HEK293 (cell line): ENCODE measurements around the gene ATP6V1D.

ENCODE experiments used
- HOXA7 ChIP-seq: sonication (generic); formaldehyde crosslinking; IDR thresholded peaks from 2 replicates; pipeline ENCODE4 v1.8.1; 2022; ENCODE audit warnings: missing genetic modification reagents, borderline replicate concordance
- ZBTB7A ChIP-seq: fragments of 450-650 bp; formaldehyde crosslinking; IDR thresholded peaks from 2 replicates; pipeline ENCODE4 v1.5.1; 2016; ENCODE audit warnings: low read depth, missing biosample characterization, missing genetic modification characterization
- ZNF140 ChIP-seq: fragments of 450-650 bp; formaldehyde crosslinking; IDR thresholded peaks from 2 replicates; pipeline ENCODE4 v1.5.1; 2016; ENCODE audit warnings: missing biosample characterization, missing genetic modification characterization
- TF ChIP-seq, protein P1 (sequence below): fragments of 450-650 bp; formaldehyde crosslinking; IDR thresholded peaks from 2 replicates; pipeline ENCODE4 v1.5.1; 2016; ENCODE audit warnings: missing biosample characterization, missing genetic modification characterization
- TF ChIP-seq, protein P2 (sequence below): IDR thresholded peaks from 2 replicates; pipeline ENCODE4 v1.6.1; 2011; ENCODE audit warnings: mild to moderate bottlenecking, low read depth, low read length, borderline replicate concordance

DNA sequence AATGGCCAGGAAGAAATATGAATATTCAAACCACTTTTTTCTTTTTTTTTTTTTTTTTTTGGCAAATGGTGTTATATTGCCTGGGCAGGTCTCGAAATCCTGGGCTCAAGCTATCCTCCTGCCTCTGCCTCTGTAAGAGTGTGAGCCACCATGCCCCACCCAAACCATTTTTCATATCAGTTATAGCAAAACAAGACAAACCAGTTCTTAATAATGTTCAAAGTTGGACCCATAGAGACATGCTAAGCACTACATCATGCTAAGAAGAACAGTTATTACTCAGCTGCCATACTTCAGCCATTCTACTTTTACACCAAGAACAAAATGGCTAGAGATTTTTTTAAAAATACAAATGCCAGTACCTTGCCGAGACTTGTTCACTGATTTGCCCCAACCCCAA lies 26.0 kb upstream of the ATP6V1D start:
- TF ChIP-seq, protein P1, sequence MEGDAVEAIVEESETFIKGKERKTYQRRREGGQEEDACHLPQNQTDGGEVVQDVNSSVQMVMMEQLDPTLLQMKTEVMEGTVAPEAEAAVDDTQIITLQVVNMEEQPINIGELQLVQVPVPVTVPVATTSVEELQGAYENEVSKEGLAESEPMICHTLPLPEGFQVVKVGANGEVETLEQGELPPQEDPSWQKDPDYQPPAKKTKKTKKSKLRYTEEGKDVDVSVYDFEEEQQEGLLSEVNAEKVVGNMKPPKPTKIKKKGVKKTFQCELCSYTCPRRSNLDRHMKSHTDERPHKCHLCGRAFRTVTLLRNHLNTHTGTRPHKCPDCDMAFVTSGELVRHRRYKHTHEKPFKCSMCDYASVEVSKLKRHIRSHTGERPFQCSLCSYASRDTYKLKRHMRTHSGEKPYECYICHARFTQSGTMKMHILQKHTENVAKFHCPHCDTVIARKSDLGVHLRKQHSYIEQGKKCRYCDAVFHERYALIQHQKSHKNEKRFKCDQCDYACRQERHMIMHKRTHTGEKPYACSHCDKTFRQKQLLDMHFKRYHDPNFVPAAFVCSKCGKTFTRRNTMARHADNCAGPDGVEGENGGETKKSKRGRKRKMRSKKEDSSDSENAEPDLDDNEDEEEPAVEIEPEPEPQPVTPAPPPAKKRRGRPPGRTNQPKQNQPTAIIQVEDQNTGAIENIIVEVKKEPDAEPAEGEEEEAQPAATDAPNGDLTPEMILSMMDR, result no peak
- TF ChIP-seq, protein P2, sequence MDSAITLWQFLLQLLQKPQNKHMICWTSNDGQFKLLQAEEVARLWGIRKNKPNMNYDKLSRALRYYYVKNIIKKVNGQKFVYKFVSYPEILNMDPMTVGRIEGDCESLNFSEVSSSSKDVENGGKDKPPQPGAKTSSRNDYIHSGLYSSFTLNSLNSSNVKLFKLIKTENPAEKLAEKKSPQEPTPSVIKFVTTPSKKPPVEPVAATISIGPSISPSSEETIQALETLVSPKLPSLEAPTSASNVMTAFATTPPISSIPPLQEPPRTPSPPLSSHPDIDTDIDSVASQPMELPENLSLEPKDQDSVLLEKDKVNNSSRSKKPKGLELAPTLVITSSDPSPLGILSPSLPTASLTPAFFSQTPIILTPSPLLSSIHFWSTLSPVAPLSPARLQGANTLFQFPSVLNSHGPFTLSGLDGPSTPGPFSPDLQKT, result no peak
- TF ChIP-seq HOXA7 (CRISPR knock-in tag) (no peak), ZBTB7A (tag by site-specific recombination) (no peak), ZNF140 (tag by site-specific recombination) (no peak)
